Skeletal muscle satellite cell (primary cell): ENCODE measurements around the gene TOGARAM2. TPM values are rescaled to one million over a fixed set of nuclear protein-coding genes. Genes with fewer than 3 reads are reported as not detected.
A peak's percentile ranks its signal among the peaks of the same experiment; 100 is the strongest.

Experiments used
- H3K27me3 ChIP-seq: 2 replicates; pipeline ENCODE4 v1.7.0; 2013; ENCODE audit warnings: low read length; ENCODE audit not compliant: control insufficient read depth, insufficient read depth
- H3K36me3 ChIP-seq: 2 replicates; pipeline ENCODE4 v1.7.0; 2013; ENCODE audit warnings: mild to moderate bottlenecking, control low read depth, low read length; ENCODE audit not compliant: insufficient read depth
- H3K4me1 ChIP-seq: 2 replicates; pipeline ENCODE4 v1.7.0; 2013; ENCODE audit warnings: low read length; ENCODE audit not compliant: control insufficient read depth, insufficient read depth
- H3K4me2 ChIP-seq: 2 replicates; pipeline ENCODE4 v1.7.0; 2013; ENCODE audit warnings: mild to moderate bottlenecking, low read length
- H3K4me3 ChIP-seq: 2 replicates; pipeline ENCODE4 v1.7.0; 2013; ENCODE audit warnings: low read length
- H3K9ac ChIP-seq: 2 replicates; pipeline ENCODE4 v1.7.0; 2013; ENCODE audit warnings: mild to moderate bottlenecking, low read depth, low read length, moderate library complexity
- H3K9me3 ChIP-seq: replicated peaks from 2 replicates; pipeline ENCODE4 v1.7.0; 2013; ENCODE audit warnings: mild to moderate bottlenecking, control low read depth, low read length
- total RNA-seq: library from RNA; depleted of rRNA; stranded (reverse); fragments of >200 nt; gene quantifications from 2 replicates; pipeline ENCODE4 v1.2.3, GENCODE V29; 2012; rRNA removed

Gene TOGARAM2
- 0.22 and 0.25 TPM in 2 replicates for total RNA-seq

GRCh38 chr2:28981016-28981441 lies at the start of gene TOGARAM2:
TOGARAM2 (plus strand) TSS chr2:28981298; CDS start chr2:28994835, 13,537 bp downstream.
- H3K4me3 ChIP-seq: no peak within 1 kb of the TSS
- H3K9me3 ChIP-seq: no peaks in the 10 kb centered on the region
- peaks cover 3% of the 10 kb centered on the region for H3K4me1 ChIP-seq
- no peak within 1 kb of the TSS for H3K4me2 ChIP-seq
- no peak within 1 kb of the TSS for H3K9ac ChIP-seq
- peaks cover 5% of the 10 kb centered on the region for H3K27me3 ChIP-seq
- no peaks in the 10 kb centered on the region for H3K36me3 ChIP-seq

GRCh38 chr2:28934769-28935168 lies 46.3 kb upstream of the TOGARAM2 start:
- Histone ChIP-seq H3K9ac (no peak overlapping the region), H3K27me3 (no peaks in the 10 kb centered on the region), H3K9me3 (no peaks in the 10 kb centered on the region), H3K36me3 (peaks cover 82% of the 10 kb centered on the region), H3K4me3 (no peak overlapping the region), H3K4me2 (no peak overlapping the region), H3K4me1 (peaks cover 3% of the 10 kb centered on the region)

GRCh38 chr2:28941008-28941407 lies 40.1 kb upstream of the TOGARAM2 start:
- Histone ChIP-seq H3K4me3 (no peak overlapping the region), H3K4me2 (no peak overlapping the region), H3K9ac (no peak overlapping the region), H3K4me1 (no peaks in the 10 kb centered on the region), H3K27me3 (no peaks in the 10 kb centered on the region), H3K9me3 (no peaks in the 10 kb centered on the region), H3K36me3 (peaks cover 71% of the 10 kb centered on the region)

- H3K4me2 ChIP-seq: no peak overlapping the region
- H3K4me3 ChIP-seq: no peak overlapping the region
- no peaks in the 10 kb centered on the region for H3K4me1 ChIP-seq
- H3K27me3 ChIP-seq: no peaks in the 10 kb centered on the region
- no peak overlapping the region for H3K9ac ChIP-seq
- no peaks in the 10 kb centered on the region for H3K9me3 ChIP-seq
- peaks cover 67% of the 10 kb centered on the region for H3K36me3 ChIP-seq
Observed at GRCh38 chr2:28944535-28945248, 36.4 kb upstream of the TOGARAM2 start.

GRCh38 chr2:28948160-28948559 lies 32.9 kb upstream of the TOGARAM2 start:
- no peaks in the 10 kb centered on the region for H3K9me3 ChIP-seq
- no peak overlapping the region for H3K4me3 ChIP-seq
- H3K27me3 ChIP-seq: no peaks in the 10 kb centered on the region
- H3K4me2 ChIP-seq: no peak overlapping the region
- no peak overlapping the region for H3K9ac ChIP-seq
- peaks cover 41% of the 10 kb centered on the region for H3K36me3 ChIP-seq
- peaks cover 31% of the 10 kb centered on the region for H3K4me1 ChIP-seq

GRCh38 chr2:28949190-28949589 lies 31.9 kb upstream of the TOGARAM2 start:
- no peaks in the 10 kb centered on the region for H3K9me3 ChIP-seq
- peaks cover 31% of the 10 kb centered on the region for H3K4me1 ChIP-seq
- no peak overlapping the region for H3K4me2 ChIP-seq
- peaks cover 33% of the 10 kb centered on the region for H3K36me3 ChIP-seq
- no peak overlapping the region for H3K9ac ChIP-seq
- no peak overlapping the region for H3K4me3 ChIP-seq
- H3K27me3 ChIP-seq: no peaks in the 10 kb centered on the region

GRCh38 chr2:28949617-28950305 lies 31.3 kb upstream of the TOGARAM2 start:
- no peak overlapping the region for H3K4me2 ChIP-seq
- H3K27me3 ChIP-seq: no peaks in the 10 kb centered on the region
- H3K9ac ChIP-seq: no peak overlapping the region
- H3K9me3 ChIP-seq: no peaks in the 10 kb centered on the region
- H3K4me1 ChIP-seq: peaks cover 31% of the 10 kb centered on the region
- H3K36me3 ChIP-seq: peaks cover 33% of the 10 kb centered on the region
- no peak overlapping the region for H3K4me3 ChIP-seq

- Histone ChIP-seq H3K27me3 (no peaks in the 10 kb centered on the region), H3K4me3 (no peak overlapping the region), H3K4me2 (no peak overlapping the region), H3K9ac (peak overlapping the region; percentile 39), H3K4me1 (peaks cover 31% of the 10 kb centered on the region), H3K9me3 (no peaks in the 10 kb centered on the region), H3K36me3 (peaks cover 29% of the 10 kb centered on the region)
Observed at GRCh38 chr2:28950941-28951630, 30.0 kb upstream of the TOGARAM2 start.

GRCh38 chr2:28951910-28952835 lies 28.9 kb upstream of the TOGARAM2 start:
- Histone ChIP-seq H3K36me3 (peaks cover 18% of the 10 kb centered on the region), H3K4me1 (peaks cover 36% of the 10 kb centered on the region), H3K9ac (peak overlapping the region; percentile 49), H3K4me3 (peak overlapping the region; percentile 29), H3K9me3 (no peaks in the 10 kb centered on the region), H3K27me3 (no peaks in the 10 kb centered on the region), H3K4me2 (peak overlapping the region; percentile 75)

GRCh38 chr2:28952836-28953211 lies 28.3 kb upstream of the TOGARAM2 start:
- no peaks in the 10 kb centered on the region for H3K27me3 ChIP-seq
- H3K36me3 ChIP-seq: peaks cover 14% of the 10 kb centered on the region
- no peak overlapping the region for H3K4me3 ChIP-seq
- no peak overlapping the region for H3K9ac ChIP-seq
- no peaks in the 10 kb centered on the region for H3K9me3 ChIP-seq
- H3K4me1 ChIP-seq: peaks cover 36% of the 10 kb centered on the region
- peak overlapping the region; percentile 75 for H3K4me2 ChIP-seq

- H3K9me3 ChIP-seq: no peaks in the 10 kb centered on the region
- no peak overlapping the region for H3K9ac ChIP-seq
- no peak overlapping the region for H3K4me2 ChIP-seq
- H3K36me3 ChIP-seq: no peaks in the 10 kb centered on the region
- H3K27me3 ChIP-seq: no peaks in the 10 kb centered on the region
- H3K4me1 ChIP-seq: peaks cover 31% of the 10 kb centered on the region
- no peak overlapping the region for H3K4me3 ChIP-seq
Observed at GRCh38 chr2:28955467-28955866, 25.6 kb upstream of the TOGARAM2 start.
